Hepatocyte (in vitro differentiated cells): Measurements from ENCODE around the gene SOWAHA.

Experiments used
- CTCF ChIP-seq: fragments of 200-600 bp; sonication (generic); IDR thresholded peaks from 2 replicates; pipeline ENCODE4 v1.5.1; 2016; ENCODE audit warnings: antibody characterized with exemption, mild to moderate bottlenecking; ENCODE audit not compliant: poor library complexity
- EZH2phosphoT487 ChIP-seq: fragments of 200-600 bp; sonication (generic); IDR thresholded peaks from one replicate; pipeline ENCODE4 v1.6.1; 2018; ENCODE audit warnings: antibody characterized with exemption, mild to moderate bottlenecking, low read depth, moderate library complexity; ENCODE audit not compliant: unreplicated experiment, severe bottlenecking

- TF ChIP-seq CTCF = no peak
- TF ChIP-seq EZH2phosphoT487 = no peak
Observed at GRCh38 chr5:132848270-132848669, 35.2 kb downstream of the SOWAHA start.
